T-helper 2 cell treated with Interferon-gamma antibody and Interleukin-4, amounts not matched to agents 5 μg/mL and 100 μg/mL, for 36 hours (primary cell): ENCODE results near the gene KAT7.
A peak's percentile ranks its signal among the peaks of the same experiment; 100 is the strongest.

Experiments used
- DNase-seq: peaks from one replicate; pipeline ENCODE4 v3.0.0; 2021; ENCODE audit warnings: low spot score
- H3K27ac Mint-ChIP-seq: one replicate; pipeline ENCODE4 v1.8.0; 2021; ENCODE audit warnings: mild to moderate bottlenecking, mixed read lengths
- H3K27me3 Mint-ChIP-seq: one replicate; pipeline ENCODE4 v1.8.0; 2021; ENCODE audit warnings: low read depth, mixed read lengths
- H3K36me3 Mint-ChIP-seq: one replicate; pipeline ENCODE4 v1.8.0; 2021; ENCODE audit warnings: low read depth, mixed read lengths
- H3K4me1 Mint-ChIP-seq: one replicate; pipeline ENCODE4 v1.8.0; 2021; ENCODE audit warnings: low read depth, mixed read lengths
- H3K4me3 Mint-ChIP-seq: one replicate; pipeline ENCODE4 v1.8.0; 2022; ENCODE audit warnings: mild to moderate bottlenecking, moderate library complexity, mixed read lengths
- H3K9me3 Mint-ChIP-seq: one replicate; pipeline ENCODE4 v1.8.0; 2021; ENCODE audit warnings: mixed read lengths

KAT7 gene

DNA sequence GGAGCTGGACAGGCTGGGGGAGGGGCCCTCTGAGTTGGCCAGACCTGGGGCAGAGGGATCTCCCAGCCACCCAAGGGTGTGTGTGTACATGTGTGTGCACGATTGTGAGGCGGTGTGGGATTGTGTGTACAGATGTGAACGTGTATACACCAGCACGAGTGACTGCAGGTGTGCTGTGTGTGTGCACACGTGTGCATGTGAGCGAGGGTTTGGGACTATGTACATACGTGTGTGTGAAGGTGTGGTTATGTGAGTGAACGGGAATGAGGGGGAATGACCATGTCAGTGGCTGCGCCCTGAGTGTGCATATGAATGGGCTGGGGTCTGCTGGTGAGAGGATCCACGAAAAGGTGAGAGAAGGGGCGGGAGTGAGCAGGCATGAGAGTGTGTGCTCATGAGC, 81.8 kb downstream of the KAT7 start:
- Mint-ChIP-seq H3K36me3 (no peaks in the 10 kb centered on the region), H3K4me3 (no peak overlapping the region), H3K27ac (no peak overlapping the region), H3K9me3 (no peaks in the 10 kb centered on the region), H3K4me1 (peaks cover 7% of the 10 kb centered on the region), H3K27me3 (no peaks in the 10 kb centered on the region)
- DNase-seq = no peak

- DNase-seq = no peak
- Mint-ChIP-seq H3K36me3 (no peaks in the 10 kb centered on the region), H3K27me3 (no peaks in the 10 kb centered on the region), H3K27ac (no peak overlapping the region), H3K4me3 (no peak overlapping the region), H3K4me1 (peaks cover 7% of the 10 kb centered on the region), H3K9me3 (no peaks in the 10 kb centered on the region)
These were observed 82.7 kb downstream of the KAT7 start for GRCh38 chr17:49871211-49871610.

- no peaks in the 10 kb centered on the region for H3K27me3 Mint-ChIP-seq
- H3K4me3 Mint-ChIP-seq = no peak overlapping the region
- H3K4me1 Mint-ChIP-seq = peaks cover 7% of the 10 kb centered on the region
- no peak overlapping the region for H3K27ac Mint-ChIP-seq
- no peaks in the 10 kb centered on the region for H3K36me3 Mint-ChIP-seq
- no peaks in the 10 kb centered on the region for H3K9me3 Mint-ChIP-seq
- DNase-seq = no peak
These were observed 84.4 kb downstream of the KAT7 start for GRCh38 chr17:49872754-49873377.

DNA sequence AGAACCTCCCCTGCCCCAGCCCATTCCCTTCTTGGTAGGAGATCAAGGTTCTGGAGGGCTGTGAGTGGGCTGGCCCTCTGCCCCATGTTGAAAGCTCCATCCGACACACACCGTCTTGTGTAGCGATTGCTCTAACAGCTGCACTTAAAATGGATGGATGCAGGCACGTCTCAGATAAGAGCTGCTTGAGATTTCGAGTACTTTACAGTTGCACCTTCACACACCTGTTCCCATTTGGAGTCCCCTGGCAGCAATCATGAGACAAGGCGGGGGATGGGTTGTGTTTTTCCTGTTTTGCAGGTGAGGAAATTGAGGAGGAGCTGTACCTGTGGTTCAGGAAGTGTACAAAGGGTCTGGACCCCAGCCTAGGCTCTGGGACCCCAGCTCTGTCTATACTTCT, 85.0 kb downstream of the KAT7 start:
- Mint-ChIP-seq H3K4me1 (peaks cover 7% of the 10 kb centered on the region), H3K9me3 (no peaks in the 10 kb centered on the region), H3K4me3 (no peak overlapping the region), H3K27ac (no peak overlapping the region), H3K36me3 (no peaks in the 10 kb centered on the region), H3K27me3 (no peaks in the 10 kb centered on the region)
- DNase-seq = no peak

GRCh38 chr17:49873926-49874325, 85.4 kb downstream of the KAT7 start:
- H3K9me3 Mint-ChIP-seq = no peaks in the 10 kb centered on the region
- no peak for DNase-seq
- peaks cover 7% of the 10 kb centered on the region for H3K4me1 Mint-ChIP-seq
- H3K27ac Mint-ChIP-seq = no peak overlapping the region
- no peak overlapping the region for H3K4me3 Mint-ChIP-seq
- no peaks in the 10 kb centered on the region for H3K36me3 Mint-ChIP-seq
- H3K27me3 Mint-ChIP-seq = peaks cover 2% of the 10 kb centered on the region

GRCh38 chr17:49874911-49875310, 86.4 kb downstream of the KAT7 start:
- no peak for DNase-seq
- Mint-ChIP-seq H3K36me3 (no peaks in the 10 kb centered on the region), H3K4me1 (peaks cover 7% of the 10 kb centered on the region), H3K4me3 (no peak overlapping the region), H3K27ac (no peak overlapping the region), H3K27me3 (peaks cover 11% of the 10 kb centered on the region), H3K9me3 (no peaks in the 10 kb centered on the region)

- Mint-ChIP-seq H3K36me3 (no peaks in the 10 kb centered on the region), H3K27me3 (peaks cover 19% of the 10 kb centered on the region), H3K4me3 (no peak overlapping the region), H3K9me3 (no peaks in the 10 kb centered on the region), H3K4me1 (peaks cover 7% of the 10 kb centered on the region), H3K27ac (no peak overlapping the region)
- no peak for DNase-seq
These were observed 87.2 kb downstream of the KAT7 start for GRCh38 chr17:49875685-49876084.

GRCh38 chr17:49878931-49879904, 90.7 kb downstream of the KAT7 start:
- DNase-seq = no peak
- Mint-ChIP-seq H3K4me3 (no peak overlapping the region), H3K27ac (no peak overlapping the region), H3K9me3 (no peaks in the 10 kb centered on the region), H3K36me3 (no peaks in the 10 kb centered on the region), H3K4me1 (no peaks in the 10 kb centered on the region), H3K27me3 (peaks cover 40% of the 10 kb centered on the region)

- H3K36me3 Mint-ChIP-seq = no peaks in the 10 kb centered on the region
- H3K27ac Mint-ChIP-seq = no peak overlapping the region
- no peaks in the 10 kb centered on the region for H3K9me3 Mint-ChIP-seq
- DNase-seq = peak; percentile 67
- H3K27me3 Mint-ChIP-seq = peaks cover 43% of the 10 kb centered on the region
- H3K4me1 Mint-ChIP-seq = no peaks in the 10 kb centered on the region
- H3K4me3 Mint-ChIP-seq = no peak overlapping the region
These were observed 92.0 kb downstream of the KAT7 start for GRCh38 chr17:49880291-49881053.

DNA sequence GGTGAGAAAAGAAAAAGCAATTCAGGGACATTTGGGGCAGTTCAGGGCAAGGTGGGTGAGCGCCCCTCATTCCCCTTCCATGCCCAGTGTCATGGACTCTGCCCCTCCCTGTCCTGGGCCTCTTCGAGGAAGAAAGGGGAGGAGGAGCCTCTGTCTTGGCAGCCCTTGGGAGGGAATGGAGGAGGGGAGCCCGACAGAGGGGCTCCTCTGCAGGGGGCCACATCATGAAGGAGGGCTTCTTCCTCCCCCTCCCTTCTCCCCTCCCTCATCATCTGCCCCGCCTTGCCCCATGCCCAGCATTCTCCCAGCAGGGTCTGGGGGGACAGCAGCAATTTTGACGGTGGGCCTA, 92.5 kb downstream of the KAT7 start:
- Mint-ChIP-seq H3K27ac (no peak overlapping the region), H3K4me1 (no peaks in the 10 kb centered on the region), H3K9me3 (no peaks in the 10 kb centered on the region), H3K27me3 (peaks cover 43% of the 10 kb centered on the region), H3K4me3 (no peak overlapping the region), H3K36me3 (no peaks in the 10 kb centered on the region)
- DNase-seq = no peak

DNA sequence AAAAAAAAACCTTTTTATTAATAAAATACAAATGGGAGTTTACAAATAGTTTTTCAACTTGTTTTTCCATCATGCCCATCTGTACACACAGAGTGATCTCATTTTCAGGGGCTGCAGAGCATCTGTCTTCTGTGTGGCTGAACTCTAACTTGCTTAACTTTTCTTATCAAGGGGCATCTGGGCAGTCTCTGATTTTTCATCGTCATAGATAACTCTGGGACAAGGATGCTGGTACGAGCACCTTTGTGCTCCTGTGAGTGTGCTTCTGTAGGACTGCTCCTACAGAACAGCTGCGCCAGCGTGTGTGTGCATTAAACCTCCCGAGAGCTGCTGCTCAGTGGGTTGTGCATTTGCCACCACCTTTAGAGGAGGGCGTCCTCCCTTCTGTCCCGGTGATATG, 94.0 kb downstream of the KAT7 start:
- Mint-ChIP-seq H3K9me3 (no peaks in the 10 kb centered on the region), H3K4me1 (no peaks in the 10 kb centered on the region), H3K27ac (no peak overlapping the region), H3K4me3 (no peak overlapping the region), H3K36me3 (no peaks in the 10 kb centered on the region), H3K27me3 (peaks cover 47% of the 10 kb centered on the region)
- no peak for DNase-seq
